Fibroblast of lung (primary cell): Measurements from ENCODE around the gene MYCL. TPM values are rescaled to one million over a fixed set of nuclear protein-coding genes. Genes with fewer than 3 reads are reported as not detected.

Source experiments
- polyA plus RNA-seq, 2 donors: library from polyadenylated mRNA; depleted of rRNA in 1 of 2; stranded (reverse) in 1 of 2; unstranded in 1 of 2; fragments of >200 nt; gene quantifications; 2 replicates each; pipeline ENCODE4 v1.2.1, GENCODE V29; 2011 to 2012; ENCODE audit warnings: missing spikeins in 1 of 2
- total RNA-seq: library from RNA; depleted of rRNA; stranded (reverse); fragments of >200 nt; gene quantifications from 2 replicates; pipeline ENCODE4 v1.2.1, GENCODE V29; 2014

MYCL gene
- total and polyA plus RNA-seq, 2 donors (not counting 1 experiment from before 2014, with no cell fraction given) = under 0.01 to 0.09 TPM

Other genes starting within 250 kb of the MYCL start
- not detected in 2 replicates for gene NT5C1A, start 229.8 kb downstream of the MYCL start, total RNA-seq
- not detected in 2 replicates for gene NT5C1A, start 229.8 kb downstream of the MYCL start, polyA plus RNA-seq
- gene HPCAL4, start 210.5 kb downstream of the MYCL start, total RNA-seq = not detected in 2 replicates
- gene HPCAL4, start 210.5 kb downstream of the MYCL start, polyA plus RNA-seq = not detected in 2 replicates
- 32.9 and 38.8 TPM in 2 replicates for gene PPIE, start 163.0 kb downstream of the MYCL start, total RNA-seq
- 58.8 and 59.5 TPM in 2 replicates for gene PPIE, start 163.0 kb downstream of the MYCL start, polyA plus RNA-seq
- 5.4 and 6.4 TPM in 2 replicates for gene OXCT2, start 130.6 kb downstream of the MYCL start, total RNA-seq
- gene OXCT2, start 130.6 kb downstream of the MYCL start, polyA plus RNA-seq = 0.62 and 1.0 TPM in 2 replicates
- not detected in 2 replicates for gene BMP8B, start 113.1 kb downstream of the MYCL start, total RNA-seq
- 0.01 TPM in 1 of 2 replicates, not detected in the other for gene BMP8B, start 113.1 kb downstream of the MYCL start, polyA plus RNA-seq
- 19.5 and 20.3 TPM in 2 replicates for gene TRIT1, start 18.4 kb downstream of the MYCL start, total RNA-seq
- gene TRIT1, start 18.4 kb downstream of the MYCL start, polyA plus RNA-seq = 9.7 and 17.2 TPM in 2 replicates
- gene MFSD2A, start 53.2 kb upstream of the MYCL start, total RNA-seq = 1.0 and 1.2 TPM in 2 replicates
- 0.90 and 4.5 TPM in 2 replicates for gene MFSD2A, start 53.2 kb upstream of the MYCL start, polyA plus RNA-seq
- 270 and 352 TPM in 2 replicates for gene CAP1, start 138.8 kb upstream of the MYCL start, total RNA-seq
- gene CAP1, start 138.8 kb upstream of the MYCL start, polyA plus RNA-seq = 744 and 836 TPM in 2 replicates
- gene PPT1, start 195.3 kb upstream of the MYCL start, total RNA-seq = 39.8 and 41.0 TPM in 2 replicates
- 70.0 and 81.1 TPM in 2 replicates for gene PPT1, start 195.3 kb upstream of the MYCL start, polyA plus RNA-seq